HUES64 (cell line): ENCODE results near the gene HYAL2.
"Not testable (repeated sequence)": the region's sequence is repeated elsewhere in the genome, so short reads cannot be mapped to it uniquely, and the experiment has no call there.

ENCODE experiments used
- H3K27ac ChIP-seq: 2 replicates; pipeline ENCODE4 v1.7.0; 2013; ENCODE audit warnings: low read depth, low read length, inconsistent platforms
- H3K27me3 ChIP-seq: 2 replicates; pipeline ENCODE4 v1.6.1; 2013; ENCODE audit warnings: mild to moderate bottlenecking, low read length; ENCODE audit not compliant: insufficient read depth
- H3K36me3 ChIP-seq: 2 replicates; pipeline ENCODE4 v1.6.1; 2013; ENCODE audit warnings: mild to moderate bottlenecking, low read length; ENCODE audit not compliant: insufficient read depth
- H3K4me1 ChIP-seq: 2 replicates; pipeline ENCODE4 v1.6.1; 2013; ENCODE audit warnings: mild to moderate bottlenecking, low read length, moderate library complexity; ENCODE audit not compliant: insufficient read depth
- H3K4me3 ChIP-seq: 2 replicates; pipeline ENCODE4 v1.5.1; 2013; ENCODE audit warnings: mild to moderate bottlenecking, low read length, moderate library complexity
- H3K9ac ChIP-seq: 2 replicates; pipeline ENCODE4 v1.6.1; 2013; ENCODE audit warnings: mild to moderate bottlenecking, low read depth, low read length
- H3K9me3 ChIP-seq: 2 replicates; pipeline ENCODE4 v1.6.1; 2013; ENCODE audit warnings: low read depth, low read length; ENCODE audit not compliant: insufficient read depth
- WGBS: fragments of 150-250, 120-280 bp; methylation state at CpG from one replicate; pipeline ENCODE4 v1.1.7; 2013; ENCODE audit warnings: missing lambda C conversion rate; 5-methylcytosine and 5-hydroxymethylcytosine counted together

HYAL2 gene

DNA sequence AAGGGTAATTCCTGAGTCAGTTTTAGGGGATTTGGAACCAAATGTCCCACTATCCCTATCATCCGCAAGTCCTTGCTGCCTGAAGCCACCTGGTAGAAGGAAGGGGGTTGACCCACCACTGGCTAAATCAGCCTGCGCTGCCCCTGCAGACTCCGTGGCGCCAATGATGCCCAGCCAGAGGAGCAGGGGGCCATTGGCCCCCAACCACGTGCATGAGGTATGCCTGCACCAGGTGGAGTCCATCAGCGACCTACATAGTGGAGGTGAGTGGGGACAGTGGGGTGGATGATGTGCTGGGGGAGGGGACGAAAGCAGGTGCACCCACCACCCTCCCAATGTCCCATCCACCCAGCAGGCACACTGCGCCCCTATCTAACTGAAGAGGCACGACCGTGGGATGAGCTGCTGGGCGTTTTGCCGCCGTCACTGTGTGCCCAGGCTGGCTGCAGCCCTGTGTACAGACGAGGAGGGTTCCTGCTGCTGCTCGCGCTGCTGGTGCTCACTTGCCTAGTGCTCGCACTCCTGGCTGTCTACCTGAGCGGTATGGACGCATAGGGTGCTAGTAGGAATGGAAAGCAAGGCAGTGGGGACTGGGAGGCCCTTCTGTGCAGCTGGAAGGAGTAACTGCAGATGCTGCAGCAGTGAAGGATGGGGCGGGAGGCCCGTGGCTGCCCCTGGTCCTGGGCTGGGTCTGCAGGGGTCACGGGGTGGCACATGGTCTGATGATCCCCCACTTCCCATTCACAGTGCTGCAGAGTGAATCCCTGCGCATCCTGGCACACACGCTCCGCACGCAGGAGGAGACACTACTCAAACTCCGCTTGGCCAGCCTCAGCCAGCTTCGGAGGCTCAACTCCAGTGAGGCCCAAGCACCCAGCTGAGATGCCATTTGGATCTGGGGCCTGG is 36.0 kb downstream of the HYAL2 start:
- H3K9me3 ChIP-seq = no peaks in the 10 kb centered on the region
- peaks cover 45% of the 10 kb centered on the region for H3K36me3 ChIP-seq
- WGBS = 93% methylated on average over 27 of the region's 28 CpGs
- H3K4me3 ChIP-seq = no peak overlapping the region
- no peaks in the 10 kb centered on the region for H3K4me1 ChIP-seq
- H3K27ac ChIP-seq = no peak overlapping the region
- no peaks in the 10 kb centered on the region for H3K27me3 ChIP-seq
- no peak overlapping the region for H3K9ac ChIP-seq

DNA sequence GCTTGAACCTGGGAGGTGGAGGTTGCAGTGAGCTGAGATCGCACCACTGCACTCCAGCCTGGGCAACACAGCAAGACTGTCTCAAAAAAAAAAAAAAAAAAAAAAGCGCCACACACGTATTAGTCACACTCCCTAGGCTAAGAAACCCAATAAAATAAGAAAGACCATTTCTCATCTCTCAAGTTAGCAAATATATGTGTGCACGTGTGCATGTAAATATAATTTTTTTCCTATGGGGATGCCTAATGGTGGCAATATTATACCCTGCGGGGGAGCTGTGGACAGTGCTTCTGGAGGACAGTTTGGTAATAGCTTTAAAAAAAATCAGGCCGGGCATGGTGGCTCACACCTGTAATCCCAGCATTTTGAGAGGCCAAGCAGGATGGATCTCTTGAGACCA is 38.4 kb downstream of the HYAL2 start:
- H3K36me3 ChIP-seq = peaks cover 29% of the 10 kb centered on the region
- not testable (repeated sequence) for H3K4me3 ChIP-seq, H3K9me3 ChIP-seq, H3K27me3 ChIP-seq, H3K4me1 ChIP-seq, H3K9ac ChIP-seq, H3K27ac ChIP-seq
- 96% methylated on average over 4 of the region's 6 CpGs for WGBS

DNA sequence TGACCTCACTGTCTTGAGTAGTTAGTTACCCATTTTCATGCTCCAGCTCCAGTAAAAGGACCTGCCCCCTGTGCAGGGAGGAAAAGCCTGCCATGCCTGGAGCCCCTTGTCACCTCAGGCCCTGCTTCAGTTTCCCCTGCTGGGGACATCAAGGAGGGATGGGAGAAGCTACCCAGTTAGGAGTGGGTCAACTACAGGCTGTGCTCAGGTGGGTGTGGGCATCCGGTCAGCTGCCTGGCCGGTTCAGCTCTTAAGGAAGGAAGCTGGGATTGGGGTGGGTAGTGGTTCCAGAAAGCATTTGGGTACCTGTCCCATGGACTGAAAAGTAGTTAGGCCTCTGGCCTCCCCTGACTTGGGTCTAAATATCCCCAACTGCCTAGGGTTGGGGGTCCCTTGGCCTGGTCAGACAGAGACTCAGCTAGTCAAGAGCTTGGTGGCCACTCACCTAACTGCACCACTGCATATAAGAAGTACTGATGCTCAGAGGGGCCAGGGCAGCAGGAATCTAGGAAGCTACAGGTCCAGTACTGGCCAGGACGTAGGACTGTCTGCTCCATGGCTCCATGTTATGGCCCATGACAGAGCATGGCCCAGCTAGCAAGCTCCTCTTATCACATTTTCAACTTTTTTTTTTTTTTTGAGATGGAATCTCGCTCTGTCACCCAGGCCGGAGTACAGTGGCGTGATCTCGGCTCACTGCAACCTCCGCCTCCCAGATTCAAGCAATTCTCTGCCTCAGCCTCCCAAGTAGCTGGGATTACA is 43.1 kb downstream of the HYAL2 start:
- Histone ChIP-seq H3K9me3 (no peaks in the 10 kb centered on the region), H3K4me1 (no peaks in the 10 kb centered on the region), H3K27me3 (peaks cover 29% of the 10 kb centered on the region), H3K4me3 (no peak overlapping the region), H3K9ac (no peak overlapping the region), H3K36me3 (no peaks in the 10 kb centered on the region), H3K27ac (no peak overlapping the region)
- WGBS = 95% methylated on average over 8 of the region's 8 CpGs

DNA sequence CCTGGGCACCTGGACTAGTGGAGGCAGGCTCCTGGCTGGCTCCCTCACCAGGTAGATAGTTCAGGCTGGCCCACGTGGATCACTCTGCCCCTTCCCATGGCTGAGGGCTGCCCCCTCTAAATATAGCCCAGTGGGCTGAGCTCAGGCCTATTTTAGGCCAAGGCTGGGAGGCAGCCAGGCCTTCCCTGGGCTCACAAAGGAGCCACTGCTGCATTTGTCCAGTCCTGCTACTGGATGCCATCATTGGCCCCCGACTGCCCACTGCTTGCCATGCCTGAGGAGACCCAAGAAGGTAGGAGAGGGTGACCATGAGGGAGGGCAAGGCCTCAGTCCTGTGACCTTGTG is 43.7 kb downstream of the HYAL2 start, which contains the start of gene LSMEM2:
Gene LSMEM2, plus strand, starts transcription at position 208 of the 345 bp plus-strand sequence. Its CDS starts 27 bp downstream, at position 235.
- H3K4me1 ChIP-seq = no peaks in the 10 kb centered on the region
- no peaks in the 10 kb centered on the region for H3K36me3 ChIP-seq
- 84% methylated on average over 2 of the region's 2 CpGs for whole genome bisulfite sequencing
- H3K9ac ChIP-seq = no peak within 1 kb of the TSS
- H3K4me3 ChIP-seq = no peak within 1 kb of the TSS
- H3K27me3 ChIP-seq = peaks cover 35% of the 10 kb centered on the region
- H3K27ac ChIP-seq = no peak within 1 kb of the TSS
- H3K9me3 ChIP-seq = no peaks in the 10 kb centered on the region

DNA sequence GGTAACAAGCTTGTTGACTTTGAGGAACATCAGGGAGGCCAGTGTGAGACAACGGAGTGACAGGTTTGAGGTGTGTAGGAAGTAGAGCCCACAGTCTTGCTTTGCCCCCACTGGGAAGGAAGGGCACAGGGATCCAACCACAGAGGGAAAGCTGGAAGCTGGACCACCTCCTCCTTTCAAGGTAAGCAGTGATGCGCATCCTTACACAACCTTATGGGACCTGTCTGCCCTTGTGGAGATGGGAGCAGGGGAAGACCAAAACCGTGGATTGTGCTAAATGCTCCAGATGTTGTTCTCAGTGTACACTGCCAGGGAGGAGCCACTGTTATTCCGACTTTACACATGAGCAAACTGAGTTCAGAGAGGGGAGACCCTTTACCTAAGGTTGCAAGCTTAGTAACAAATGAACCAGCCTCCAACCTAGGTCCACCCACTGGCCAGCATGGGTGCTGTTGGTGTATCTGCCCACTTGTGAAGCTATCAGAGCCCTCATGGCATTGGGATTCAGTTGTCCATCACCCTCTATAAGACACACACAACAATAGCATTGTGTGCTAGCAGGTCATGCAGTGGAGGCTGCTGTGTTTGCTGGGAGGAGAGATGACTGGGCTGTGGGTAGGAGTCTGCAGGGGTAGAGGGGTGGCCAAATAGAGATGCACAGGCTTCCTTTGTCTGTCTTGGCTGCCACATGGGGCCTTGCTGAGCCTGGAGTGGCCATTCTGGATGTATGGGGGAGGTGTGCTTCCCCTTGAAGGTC is 44.2 kb downstream of the HYAL2 start:
- WGBS = 92% methylated on average over 4 of the region's 4 CpGs
- H3K4me1 ChIP-seq = no peaks in the 10 kb centered on the region
- H3K9me3 ChIP-seq = no peaks in the 10 kb centered on the region
- no peak overlapping the region for H3K9ac ChIP-seq
- no peak overlapping the region for H3K27ac ChIP-seq
- no peak overlapping the region for H3K4me3 ChIP-seq
- no peaks in the 10 kb centered on the region for H3K36me3 ChIP-seq
- H3K27me3 ChIP-seq = peaks cover 40% of the 10 kb centered on the region

DNA sequence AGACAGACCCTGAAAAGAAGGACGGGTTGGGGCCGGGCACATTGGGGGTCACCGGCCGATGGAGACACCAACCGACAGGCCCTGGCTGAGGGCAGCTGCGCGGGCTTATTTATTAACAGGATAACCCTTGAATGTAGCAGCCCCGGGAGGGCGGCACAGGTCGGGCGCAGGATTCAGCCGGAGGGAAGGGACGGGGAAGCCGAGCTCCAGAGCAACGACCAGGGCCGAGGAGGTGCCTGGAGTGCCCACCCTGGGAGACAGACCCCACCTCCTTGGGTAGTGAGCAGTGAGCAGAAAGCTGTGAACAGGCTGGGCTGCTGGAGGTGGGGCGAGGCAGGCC is 45.8 kb downstream of the HYAL2 start:
- 94% methylated on average over 17 of the region's 17 CpGs for WGBS
- H3K27me3 ChIP-seq = peaks cover 44% of the 10 kb centered on the region
- no peaks in the 10 kb centered on the region for H3K36me3 ChIP-seq
- H3K4me3 ChIP-seq = no peak overlapping the region
- no peak overlapping the region for H3K27ac ChIP-seq
- H3K9ac ChIP-seq = no peak overlapping the region
- peaks cover 2% of the 10 kb centered on the region; the same call in 1 of the 2 replicates for H3K4me1 ChIP-seq
- no peaks in the 10 kb centered on the region for H3K9me3 ChIP-seq

DNA sequence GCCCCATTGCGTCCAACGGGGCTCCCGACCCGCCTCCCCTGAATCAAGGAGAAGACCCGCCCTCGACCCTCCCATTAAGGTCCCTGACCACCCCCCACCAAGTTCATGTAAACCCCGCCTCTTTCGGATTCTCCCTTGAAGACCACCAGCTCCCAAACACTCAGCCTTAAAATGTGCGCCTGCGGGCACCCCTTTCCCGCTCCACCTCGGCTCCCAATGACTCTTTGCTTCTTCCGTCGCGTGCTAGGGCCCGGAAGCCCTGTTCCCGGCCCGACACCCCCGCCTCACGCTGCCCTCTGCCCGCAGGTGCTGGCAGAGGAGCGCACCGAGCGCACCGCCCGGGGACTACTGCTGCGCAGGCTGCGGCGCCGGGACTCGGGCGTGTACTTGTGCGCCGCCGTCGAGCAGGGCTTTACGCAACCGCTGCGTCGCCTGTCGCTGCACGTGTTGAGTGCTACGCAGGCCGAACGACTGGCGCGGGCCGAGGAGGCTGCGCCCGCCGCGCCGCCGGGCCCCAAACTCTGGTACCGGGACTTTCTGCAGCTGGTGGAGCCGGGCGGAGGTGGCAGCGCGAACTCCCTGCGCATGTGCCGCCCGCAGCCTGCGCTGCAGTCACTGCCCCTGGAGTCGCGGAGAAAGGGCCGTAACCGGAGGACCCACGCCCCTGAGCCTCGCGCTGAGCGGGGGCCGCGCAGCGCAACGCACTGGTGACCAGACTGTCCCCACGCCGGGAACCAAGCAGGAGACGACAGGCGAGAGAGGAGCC is 46.4 kb downstream of the HYAL2 start:
- Histone ChIP-seq H3K9ac (no peak overlapping the region), H3K9me3 (no peaks in the 10 kb centered on the region), H3K27me3 (peaks cover 44% of the 10 kb centered on the region), H3K36me3 (no peaks in the 10 kb centered on the region), H3K4me1 (peaks cover 2% of the 10 kb centered on the region; the same call in 1 of the 2 replicates), H3K4me3 (peak overlapping the region; percentile 54), H3K27ac (no peak overlapping the region)
- WGBS = 82% methylated on average over 79 of the region's 79 CpGs

DNA sequence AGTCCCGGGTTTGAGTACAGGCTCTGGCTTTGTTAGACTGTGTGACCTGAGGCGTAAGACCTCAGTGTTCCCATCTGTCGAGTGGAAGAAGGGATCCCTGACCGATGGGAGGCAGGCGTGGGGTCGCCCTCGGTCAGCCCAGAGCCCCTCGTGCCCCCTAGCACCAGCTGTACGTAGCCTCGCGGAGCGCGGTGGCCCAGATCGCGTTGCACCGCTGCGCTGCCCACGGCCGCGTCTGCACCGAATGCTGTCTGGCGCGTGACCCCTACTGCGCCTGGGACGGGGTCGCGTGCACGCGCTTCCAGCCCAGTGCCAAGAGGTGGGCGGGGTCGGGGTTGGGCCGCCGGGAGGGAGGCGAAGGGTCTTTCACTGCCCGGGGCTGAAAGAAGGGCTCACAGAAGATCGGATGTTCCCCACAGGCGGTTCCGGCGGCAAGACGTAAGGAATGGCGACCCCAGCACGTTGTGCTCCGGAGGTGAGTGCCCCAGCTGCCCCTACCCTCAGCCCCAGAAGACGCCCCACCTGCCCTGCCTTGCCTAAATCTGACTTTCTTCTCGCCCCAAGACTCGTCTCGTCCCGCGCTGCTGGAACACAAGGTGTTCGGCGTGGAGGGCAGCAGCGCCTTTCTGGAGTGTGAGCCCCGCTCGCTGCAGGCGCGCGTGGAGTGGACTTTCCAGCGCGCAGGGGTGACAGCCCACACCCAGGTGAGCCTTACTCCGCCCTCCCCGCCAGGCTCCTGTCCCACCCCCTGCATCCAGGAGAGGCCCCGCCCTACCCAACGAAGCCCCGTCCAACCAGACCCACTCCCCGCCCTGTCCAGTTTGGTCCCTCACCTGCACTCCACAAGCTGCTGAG is 47.2 kb downstream of the HYAL2 start:
- Histone ChIP-seq H3K4me1 (peaks cover 2% of the 10 kb centered on the region; the same call in 1 of the 2 replicates), H3K4me3 (peak overlapping the region; percentile 54), H3K9ac (peak overlapping the region; percentile 24; the same call in 1 of the 2 replicates), H3K36me3 (no peaks in the 10 kb centered on the region), H3K9me3 (no peaks in the 10 kb centered on the region), H3K27me3 (peaks cover 44% of the 10 kb centered on the region), H3K27ac (no peak overlapping the region)
- 7% methylated on average over 65 of the region's 65 CpGs for WGBS

DNA sequence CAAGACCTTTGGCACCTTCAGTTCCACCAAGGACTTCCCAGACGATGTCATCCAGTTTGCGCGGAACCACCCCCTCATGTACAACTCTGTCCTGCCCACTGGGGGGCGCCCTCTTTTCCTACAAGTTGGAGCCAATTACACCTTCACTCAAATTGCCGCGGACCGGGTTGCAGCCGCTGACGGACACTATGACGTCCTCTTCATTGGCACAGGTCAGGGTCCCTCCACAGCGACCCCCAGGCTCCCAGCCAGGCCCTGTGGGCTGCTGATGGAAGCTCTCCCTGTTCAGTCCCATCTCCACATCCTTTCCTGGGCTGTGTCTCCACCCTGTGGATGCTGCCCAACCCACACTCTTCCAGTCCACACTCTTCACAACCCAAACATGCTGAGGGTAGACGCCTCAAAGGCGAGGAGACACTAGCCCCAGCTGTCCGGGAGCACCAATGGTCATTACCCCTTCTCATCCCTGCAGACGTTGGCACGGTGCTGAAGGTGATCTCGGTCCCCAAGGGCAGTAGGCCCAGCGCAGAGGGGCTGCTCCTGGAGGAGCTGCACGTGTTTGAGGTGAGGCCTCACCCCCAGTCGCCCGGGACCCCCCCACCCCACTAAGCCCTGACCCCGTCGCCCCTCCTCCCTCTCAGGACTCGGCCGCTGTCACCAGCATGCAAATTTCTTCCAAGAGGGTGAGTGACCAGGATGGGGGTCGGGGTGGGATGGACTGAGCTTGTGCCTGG is 48.0 kb downstream of the HYAL2 start:
- WGBS = 12% methylated on average over 22 of the region's 26 CpGs
- Histone ChIP-seq H3K4me3 (peak overlapping the region; percentile 54), H3K9me3 (no peaks in the 10 kb centered on the region), H3K27me3 (peaks cover 44% of the 10 kb centered on the region), H3K27ac (no peak overlapping the region), H3K36me3 (no peaks in the 10 kb centered on the region), H3K4me1 (peaks cover 8% of the 10 kb centered on the region), H3K9ac (no peak overlapping the region)
